A673 (cell line): Measurements from ENCODE around the gene TSKU.

Experiments used
- CTCF ChIP-seq: fragments of 300-800, 200-600 bp; sonication (generic); conservative IDR thresholded peaks from 2 replicates; pipeline ENCODE4 v1.5.1; 2017; ENCODE audit warnings: low read depth, mild to moderate bottlenecking, antibody characterized with exemption, low read length, moderate library complexity, mixed read lengths
- EZH2 ChIP-seq: fragments of 200-600 bp; sonication (generic); IDR thresholded peaks from 2 replicates; pipeline ENCODE4 v1.6.1; 2017; ENCODE audit warnings: borderline replicate concordance, low read depth, mild to moderate bottlenecking, mixed read lengths, antibody characterized with exemption, low read length; ENCODE audit not compliant: poor library complexity, severe bottlenecking

- TF ChIP-seq CTCF, result no peak
- no peak for TF ChIP-seq EZH2
Observed at GRCh38 chr11:76772783-76773106, 10.4 kb upstream of the TSKU start.
